ENCODE results near the gene SPATC1L. TPM values are rescaled to one million over a fixed set of nuclear protein-coding genes. Genes with fewer than 3 reads are reported as not detected.

Gene SPATC1L
- total RNA-seq: 20.4 and 20.9 TPM in 2 replicates

GRCh38 chr21:46183910-46184624 is at the start of gene SPATC1L:
Gene SPATC1L (minus strand): TSS chr21:46184459. CDS start chr21:46182816, 1,643 bp downstream.

DNA sequence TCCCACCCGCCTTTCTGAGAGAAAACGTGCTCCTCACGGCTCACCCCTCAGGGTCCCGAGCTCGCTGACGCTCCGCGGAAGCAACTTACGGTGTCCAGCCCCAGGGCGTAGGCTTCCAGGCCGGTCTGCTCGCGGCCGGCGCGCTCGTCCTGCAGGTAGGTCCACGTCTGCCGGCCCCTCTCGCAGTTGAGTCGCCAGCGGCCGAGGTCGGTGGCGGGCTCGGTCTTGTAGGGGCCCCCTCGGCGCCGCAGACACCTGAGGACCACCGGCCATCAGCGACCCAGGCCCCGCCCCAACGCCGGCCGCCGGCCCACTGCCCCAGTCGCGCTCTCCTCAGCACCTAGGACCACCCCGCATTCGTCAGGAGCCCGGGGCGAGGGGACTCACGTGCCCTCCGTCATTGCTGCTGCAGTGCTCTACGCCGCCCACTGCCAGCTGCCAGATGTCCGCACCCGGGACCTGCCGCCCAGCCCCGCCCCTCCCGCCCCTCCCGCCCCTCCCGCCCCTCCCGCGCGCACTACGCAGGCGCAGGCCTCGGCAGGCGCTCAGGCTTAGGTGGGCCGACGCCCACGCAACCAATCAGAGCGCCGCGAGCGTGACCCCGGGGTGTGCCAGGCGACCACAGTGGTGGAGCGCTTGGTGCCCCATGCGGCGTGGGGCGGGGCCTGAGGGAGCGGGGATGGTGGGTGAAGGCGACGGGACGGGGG is 44.2 kb upstream of the SPATC1L start, which contains the start of gene LSS:
Gene LSS, minus strand, starts transcription at position 430 of the 707 bp plus-strand sequence. Its CDS starts 29 bp downstream, at position 401.

GRCh38 chr21:46155514-46156377 is 28.5 kb downstream of the SPATC1L start, which contains the start of gene FTCD:
Gene FTCD (minus strand): TSS chr21:46155579. CDS start chr21:46155523, 56 bp downstream.

Other genes with a start within 250 kb of the SPATC1L start
- 2,467 and 3,941 TPM in 2 replicates for gene COL6A1, start 202.7 kb downstream of the SPATC1L start, total RNA-seq
- 1,807 and 2,776 TPM in 2 replicates for gene COL6A2, start 86.3 kb downstream of the SPATC1L start, total RNA-seq
- gene FTCD, start 28.9 kb downstream of the SPATC1L start, total RNA-seq: not detected in 2 replicates
- gene LSS, start 44.3 kb upstream of the SPATC1L start, total RNA-seq: 63.7 and 116 TPM in 2 replicates
- 34.5 and 50.7 TPM in 2 replicates for gene MCM3AP, start 101.2 kb upstream of the SPATC1L start, total RNA-seq
- gene YBEY, start 101.9 kb upstream of the SPATC1L start, total RNA-seq: 24.9 and 31.1 TPM in 2 replicates
- gene C21orf58, start 139.4 kb upstream of the SPATC1L start, total RNA-seq: 2.0 and 2.6 TPM in 2 replicates
- gene PCNT, start 139.7 kb upstream of the SPATC1L start, total RNA-seq: 9.9 and 16.1 TPM in 2 replicates

Measured in cardiac atrium fibroblast (primary cell).